ENCODE measurements around the gene CYP4F22.

CYP4F22 gene

DNA sequence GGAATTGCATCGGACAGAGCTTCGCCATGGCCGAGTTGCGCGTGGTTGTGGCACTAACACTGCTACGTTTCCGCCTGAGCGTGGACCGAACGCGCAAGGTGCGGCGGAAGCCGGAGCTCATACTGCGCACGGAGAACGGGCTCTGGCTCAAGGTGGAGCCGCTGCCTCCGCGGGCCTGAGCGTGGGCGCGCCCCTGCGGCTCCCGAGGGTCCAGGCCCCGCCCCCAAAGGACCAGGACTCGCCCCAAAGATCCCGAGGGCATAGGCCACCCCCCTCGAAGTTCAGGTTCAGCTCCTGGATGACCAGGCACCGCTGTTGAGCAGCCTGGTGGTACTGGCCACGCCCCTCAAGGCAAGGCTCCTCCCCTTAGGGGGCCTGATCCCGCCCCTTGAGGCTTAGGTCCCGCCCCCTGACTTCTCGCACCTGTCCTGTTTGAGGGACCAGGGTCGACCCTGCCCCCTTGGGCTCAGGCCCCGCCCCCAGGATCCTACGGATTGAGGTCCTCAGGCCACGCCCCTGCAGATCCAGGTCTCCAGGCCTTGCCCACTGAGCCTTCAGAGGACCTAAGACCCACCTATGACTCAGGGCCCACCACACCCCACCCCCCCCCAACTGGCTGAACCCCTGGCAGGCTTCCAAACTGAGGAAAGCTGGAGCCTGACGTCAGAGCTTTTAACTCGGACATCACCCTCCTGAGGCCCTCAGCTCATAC is 43.1 kb downstream of the CYP4F22 start:
- H3K4me3 ChIP-seq (ENCODE audit: low read depth, low read length) = no peak overlapping the region
- no peak for DNase-seq (ENCODE audit: low read depth)
- TF ChIP-seq, protein P1, sequence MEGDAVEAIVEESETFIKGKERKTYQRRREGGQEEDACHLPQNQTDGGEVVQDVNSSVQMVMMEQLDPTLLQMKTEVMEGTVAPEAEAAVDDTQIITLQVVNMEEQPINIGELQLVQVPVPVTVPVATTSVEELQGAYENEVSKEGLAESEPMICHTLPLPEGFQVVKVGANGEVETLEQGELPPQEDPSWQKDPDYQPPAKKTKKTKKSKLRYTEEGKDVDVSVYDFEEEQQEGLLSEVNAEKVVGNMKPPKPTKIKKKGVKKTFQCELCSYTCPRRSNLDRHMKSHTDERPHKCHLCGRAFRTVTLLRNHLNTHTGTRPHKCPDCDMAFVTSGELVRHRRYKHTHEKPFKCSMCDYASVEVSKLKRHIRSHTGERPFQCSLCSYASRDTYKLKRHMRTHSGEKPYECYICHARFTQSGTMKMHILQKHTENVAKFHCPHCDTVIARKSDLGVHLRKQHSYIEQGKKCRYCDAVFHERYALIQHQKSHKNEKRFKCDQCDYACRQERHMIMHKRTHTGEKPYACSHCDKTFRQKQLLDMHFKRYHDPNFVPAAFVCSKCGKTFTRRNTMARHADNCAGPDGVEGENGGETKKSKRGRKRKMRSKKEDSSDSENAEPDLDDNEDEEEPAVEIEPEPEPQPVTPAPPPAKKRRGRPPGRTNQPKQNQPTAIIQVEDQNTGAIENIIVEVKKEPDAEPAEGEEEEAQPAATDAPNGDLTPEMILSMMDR (IDR thresholded peaks at IDR 0.05; ENCODE audit: control insufficient read depth, extremely low read depth, insufficient read depth) = no peak

DNA sequence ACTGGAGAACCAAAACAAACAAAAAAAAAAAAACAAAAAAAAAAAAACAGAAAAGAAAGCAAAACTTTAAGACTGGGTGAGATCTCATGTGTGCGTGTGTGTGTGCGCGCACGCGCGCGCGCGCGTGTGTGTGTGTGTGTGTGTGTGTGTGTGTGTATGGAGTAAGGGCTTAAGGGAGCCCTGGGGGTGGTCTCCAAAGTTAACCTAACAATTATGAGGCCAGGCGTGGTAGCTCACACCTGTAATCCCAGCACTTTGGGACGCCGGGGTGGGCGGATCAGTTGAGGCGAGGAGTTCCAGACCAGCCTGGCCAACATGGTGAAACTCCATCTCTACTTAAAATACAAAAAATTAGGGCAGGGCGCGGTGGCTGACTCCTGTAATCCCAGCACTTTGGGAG is 46.7 kb downstream of the CYP4F22 start:
- TF ChIP-seq, protein P1 (IDR thresholded peaks at IDR 0.05; ENCODE audit: control insufficient read depth, extremely low read depth, insufficient read depth) = no peak
- no peak overlapping the region for H3K4me3 ChIP-seq (ENCODE audit: low read depth, low read length)
- DNase-seq (ENCODE audit: low read depth) = no peak

DNA sequence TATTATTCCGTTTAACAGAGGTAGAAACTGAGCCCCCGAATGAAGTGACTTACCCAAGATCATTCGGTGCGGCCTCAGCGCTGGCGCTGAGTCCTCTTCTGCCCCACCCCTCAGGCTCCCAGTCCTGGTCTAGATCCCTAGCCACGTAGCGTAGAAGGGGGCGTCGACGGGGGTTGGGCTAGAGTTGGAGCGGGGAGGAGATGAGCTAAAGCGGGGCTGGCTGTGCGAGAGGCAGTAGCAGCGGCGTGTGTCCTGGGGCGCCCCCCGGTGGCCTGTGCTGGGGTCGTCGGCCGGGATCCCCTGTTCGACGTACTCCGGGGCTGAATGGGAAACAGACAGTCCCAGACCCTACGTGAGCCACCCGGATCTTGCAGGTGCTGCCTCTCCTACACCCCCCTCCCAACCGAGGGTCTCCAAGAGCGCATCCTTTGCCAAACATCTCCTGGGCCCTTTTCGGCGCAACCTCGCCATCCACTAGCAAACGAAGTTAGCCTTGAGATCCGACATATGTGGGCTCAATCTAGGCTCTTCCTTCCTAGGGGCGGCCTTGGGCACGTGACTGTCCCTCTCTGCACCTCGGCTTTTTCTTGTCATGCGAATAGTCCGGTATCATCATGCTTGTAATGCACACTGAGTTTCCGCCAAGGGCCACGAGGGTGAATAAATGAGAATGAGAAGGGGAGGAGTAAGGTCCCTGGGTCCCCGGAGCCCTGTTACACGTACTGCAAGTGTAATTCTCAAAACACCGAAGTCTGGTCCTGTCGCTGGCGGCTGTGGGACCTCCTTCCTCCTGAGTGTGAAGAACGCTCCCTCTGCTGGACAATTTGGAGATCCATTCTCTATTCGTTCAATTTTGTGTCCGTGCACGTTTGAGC is 47.7 kb downstream of the CYP4F22 start:
- DNase-seq (ENCODE audit: low read depth) = peak; percentile 88
- peak overlapping the region; percentile 38 for H3K4me3 ChIP-seq (ENCODE audit: low read depth, low read length)
- TF ChIP-seq, protein P1 (IDR thresholded peaks at IDR 0.05; ENCODE audit: control insufficient read depth, extremely low read depth, insufficient read depth) = peak; percentile 90

DNA sequence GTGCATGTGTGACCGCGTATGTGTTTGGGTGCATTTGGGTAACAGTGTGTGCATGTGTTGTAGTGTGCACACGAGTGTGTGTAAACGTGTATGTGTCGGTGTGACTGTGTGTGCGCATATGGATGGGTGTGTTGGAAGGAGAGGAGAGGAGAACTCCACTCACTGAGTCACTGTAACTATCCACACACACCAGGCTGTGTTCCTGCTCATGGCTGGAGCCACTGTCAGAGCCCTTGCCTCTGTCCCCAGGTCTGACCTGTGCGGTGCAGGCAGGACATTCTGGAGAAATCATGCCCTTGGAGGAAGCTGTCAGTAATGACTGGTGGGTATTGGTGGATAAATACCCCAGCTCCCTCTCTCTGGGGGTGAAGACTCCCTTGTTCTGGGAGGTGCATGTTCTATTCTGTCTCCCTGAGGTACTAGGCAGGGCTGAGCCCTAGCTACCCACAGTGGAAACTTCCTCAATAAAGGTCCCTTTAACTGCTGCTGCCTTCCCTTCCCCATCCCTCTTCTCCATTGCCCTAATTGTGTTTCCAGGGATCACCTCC is 48.4 kb downstream of the CYP4F22 start:
- TF ChIP-seq, protein P1 (IDR thresholded peaks at IDR 0.05; ENCODE audit: control insufficient read depth, extremely low read depth, insufficient read depth) = no peak
- no peak overlapping the region; the same call in 1 of the 2 replicates for H3K4me3 ChIP-seq (ENCODE audit: low read depth, low read length)
- DNase-seq (ENCODE audit: low read depth) = no peak

DNA sequence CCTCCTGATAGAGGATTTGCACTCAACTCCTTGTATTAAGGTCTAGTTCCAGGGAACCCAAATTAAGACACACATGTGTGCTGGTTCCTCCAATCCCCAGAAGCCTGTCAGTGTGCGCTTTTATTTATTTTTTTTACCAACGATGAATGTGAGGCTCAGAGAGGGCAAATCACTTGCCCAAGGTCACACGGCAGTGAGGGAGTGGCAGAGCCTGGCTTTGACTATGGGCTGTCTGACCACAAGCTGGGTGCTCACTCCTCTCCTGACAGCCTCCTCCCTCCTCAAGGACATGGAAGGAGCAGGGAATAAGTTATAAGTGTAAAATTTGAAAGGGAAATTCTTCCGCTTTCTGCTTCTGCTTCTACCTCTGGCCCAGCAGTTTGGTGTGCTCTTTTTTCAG is 48.9 kb downstream of the CYP4F22 start:
- H3K4me3 ChIP-seq (ENCODE audit: low read depth, low read length) = no peak overlapping the region
- DNase-seq (ENCODE audit: low read depth) = no peak
- TF ChIP-seq, protein P1 (IDR thresholded peaks at IDR 0.05; ENCODE audit: control insufficient read depth, extremely low read depth, insufficient read depth) = no peak

DNA sequence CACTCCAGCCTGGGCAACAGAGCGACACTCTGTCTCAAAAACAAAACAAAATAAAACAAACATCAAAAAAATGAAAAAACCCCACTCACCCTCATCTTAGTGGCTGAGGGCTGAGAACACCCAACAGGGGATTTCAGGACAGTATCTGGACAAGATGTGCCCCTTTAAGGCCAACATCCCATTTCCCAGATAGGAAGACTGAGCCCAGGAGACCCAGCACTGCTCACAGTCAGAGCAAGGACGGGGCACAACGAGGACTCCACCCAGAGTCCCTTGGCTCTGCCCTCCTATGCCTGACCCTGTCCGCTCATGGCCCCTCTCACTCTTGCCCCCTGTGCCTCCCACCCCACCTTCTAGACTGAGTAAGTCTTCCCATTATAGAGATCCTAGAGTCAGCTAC is 53.8 kb downstream of the CYP4F22 start:
- no peak for DNase-seq (ENCODE audit: low read depth)
- no peak overlapping the region for H3K4me3 ChIP-seq (ENCODE audit: low read depth, low read length)
- TF ChIP-seq, protein P1 (IDR thresholded peaks at IDR 0.05; ENCODE audit: control insufficient read depth, extremely low read depth, insufficient read depth) = no peak

Measured in LNCaP clone FGC (cell line).